Brain microvascular endothelial cell (primary cell): ENCODE results near the gene HBB.
"Not testable (repeated sequence)": the region's sequence is repeated elsewhere in the genome, so short reads cannot be mapped to it uniquely, and the experiment has no call there.

Experiments used
- DNase-seq: peaks from one replicate; pipeline ENCODE4 v3.0.0-alpha.2; 2020
- H3K27ac ChIP-seq: fragments of 250-450 bp; sonication (Bioruptor Pico); 2 replicates; pipeline ENCODE4 v1.5.1; 2020; ENCODE audit warnings: mild to moderate bottlenecking, moderate library complexity
- H3K27me3 ChIP-seq: fragments of 250-450 bp; sonication (Bioruptor Pico); replicated peaks from 2 replicates; pipeline ENCODE4 v1.5.1; 2020; ENCODE audit warnings: mild to moderate bottlenecking
- H3K36me3 ChIP-seq: fragments of 250-450 bp; sonication (Bioruptor Pico); replicated peaks from 2 replicates; pipeline ENCODE4 v1.5.1; 2020; ENCODE audit warnings: mild to moderate bottlenecking
- H3K4me3 ChIP-seq: 2 replicates; pipeline ENCODE4 v1.5.1; 2011; ENCODE audit warnings: low read depth, mild to moderate bottlenecking, control low read depth, low read length, moderate library complexity
- in situ Hi-C: cut with HindIII; loops from 2 replicates; pipeline ENCODE4 v1.10.0; 2017; ENCODE audit warnings: low sequenced_read_pairs, low pct_ligation_motif_present
- TF ChIP-seq, protein P1 (sequence below): IDR thresholded peaks from 2 replicates; pipeline ENCODE4 v1.5.1; 2011; ENCODE audit warnings: low read depth, mild to moderate bottlenecking, moderate library complexity, low read length, control low read depth, inconsistent platforms; ENCODE audit errors: missing control alignments

HBB gene

DNA sequence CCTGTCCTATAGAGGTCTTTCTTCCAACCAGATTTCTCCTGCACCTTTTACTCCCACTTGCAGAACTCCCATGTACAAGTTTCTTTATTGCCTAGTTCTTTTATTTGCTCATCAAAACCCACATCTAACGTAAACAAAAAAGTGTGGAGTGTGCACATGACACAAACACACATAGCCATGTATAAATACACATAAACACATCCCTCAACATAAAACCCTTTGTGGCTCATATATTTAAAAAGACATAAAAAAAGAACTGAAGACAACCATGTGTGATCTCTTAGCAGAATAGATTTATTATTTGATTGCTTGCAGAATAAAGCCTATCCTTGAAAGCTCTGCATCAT, 26.0 kb upstream of the HBB start:
- no peak for DNase-seq
- no peaks in the 10 kb centered on the region for H3K36me3 ChIP-seq
- no peak overlapping the region for H3K4me3 ChIP-seq
- H3K27me3 ChIP-seq = no peaks in the 10 kb centered on the region
- in situ Hi-C loops = no loop called here
- TF ChIP-seq, protein P1, sequence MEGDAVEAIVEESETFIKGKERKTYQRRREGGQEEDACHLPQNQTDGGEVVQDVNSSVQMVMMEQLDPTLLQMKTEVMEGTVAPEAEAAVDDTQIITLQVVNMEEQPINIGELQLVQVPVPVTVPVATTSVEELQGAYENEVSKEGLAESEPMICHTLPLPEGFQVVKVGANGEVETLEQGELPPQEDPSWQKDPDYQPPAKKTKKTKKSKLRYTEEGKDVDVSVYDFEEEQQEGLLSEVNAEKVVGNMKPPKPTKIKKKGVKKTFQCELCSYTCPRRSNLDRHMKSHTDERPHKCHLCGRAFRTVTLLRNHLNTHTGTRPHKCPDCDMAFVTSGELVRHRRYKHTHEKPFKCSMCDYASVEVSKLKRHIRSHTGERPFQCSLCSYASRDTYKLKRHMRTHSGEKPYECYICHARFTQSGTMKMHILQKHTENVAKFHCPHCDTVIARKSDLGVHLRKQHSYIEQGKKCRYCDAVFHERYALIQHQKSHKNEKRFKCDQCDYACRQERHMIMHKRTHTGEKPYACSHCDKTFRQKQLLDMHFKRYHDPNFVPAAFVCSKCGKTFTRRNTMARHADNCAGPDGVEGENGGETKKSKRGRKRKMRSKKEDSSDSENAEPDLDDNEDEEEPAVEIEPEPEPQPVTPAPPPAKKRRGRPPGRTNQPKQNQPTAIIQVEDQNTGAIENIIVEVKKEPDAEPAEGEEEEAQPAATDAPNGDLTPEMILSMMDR = no peak
- no peak overlapping the region for H3K27ac ChIP-seq

DNA sequence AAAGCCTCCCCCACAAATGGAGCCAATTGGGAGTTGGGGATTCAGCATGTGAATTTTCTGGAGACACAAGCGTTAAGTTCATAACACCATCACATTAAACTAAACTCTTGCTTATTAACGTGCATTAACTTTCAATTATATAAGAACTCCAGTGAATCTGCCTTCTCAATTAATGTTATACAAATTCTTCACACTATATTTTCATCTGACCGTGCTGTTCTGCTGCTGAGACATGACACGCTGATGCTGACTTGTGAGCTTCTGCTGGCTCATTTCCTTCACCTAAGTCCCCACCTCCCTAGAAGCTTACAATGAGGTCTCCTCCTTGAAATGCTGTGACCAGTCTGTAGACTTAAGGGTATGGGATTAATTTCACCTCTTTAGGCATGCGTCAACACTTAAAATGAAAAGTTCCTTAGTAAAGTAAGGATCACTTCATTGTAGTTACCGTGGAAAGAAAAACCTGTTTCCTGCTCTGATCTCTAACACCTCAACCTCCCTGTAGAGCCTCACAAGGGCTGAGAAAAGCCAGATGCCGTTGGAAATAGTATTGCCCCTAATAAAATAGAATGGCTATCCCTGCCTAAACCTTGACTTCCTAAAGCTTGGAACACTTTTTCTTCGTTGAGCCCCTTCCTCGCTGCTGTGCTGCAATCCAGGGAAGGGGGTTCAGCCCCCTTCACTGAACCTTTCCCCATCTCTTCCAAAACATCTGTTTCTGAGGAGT, 25.5 kb upstream of the HBB start:
- in situ Hi-C loops = no loop called here
- H3K27ac ChIP-seq = no peak overlapping the region
- TF ChIP-seq, protein P1 = no peak
- no peaks in the 10 kb centered on the region for H3K27me3 ChIP-seq
- H3K4me3 ChIP-seq = no peak overlapping the region
- DNase-seq = no peak
- no peaks in the 10 kb centered on the region for H3K36me3 ChIP-seq

GRCh38 chr11:5251746-5252145, 24.9 kb upstream of the HBB start:
- H3K27ac ChIP-seq = no peak overlapping the region
- in situ Hi-C loops = no loop called here
- no peak for DNase-seq
- H3K27me3 ChIP-seq = no peaks in the 10 kb centered on the region
- TF ChIP-seq, protein P1 = no peak
- no peak overlapping the region for H3K4me3 ChIP-seq
- no peaks in the 10 kb centered on the region for H3K36me3 ChIP-seq

DNA sequence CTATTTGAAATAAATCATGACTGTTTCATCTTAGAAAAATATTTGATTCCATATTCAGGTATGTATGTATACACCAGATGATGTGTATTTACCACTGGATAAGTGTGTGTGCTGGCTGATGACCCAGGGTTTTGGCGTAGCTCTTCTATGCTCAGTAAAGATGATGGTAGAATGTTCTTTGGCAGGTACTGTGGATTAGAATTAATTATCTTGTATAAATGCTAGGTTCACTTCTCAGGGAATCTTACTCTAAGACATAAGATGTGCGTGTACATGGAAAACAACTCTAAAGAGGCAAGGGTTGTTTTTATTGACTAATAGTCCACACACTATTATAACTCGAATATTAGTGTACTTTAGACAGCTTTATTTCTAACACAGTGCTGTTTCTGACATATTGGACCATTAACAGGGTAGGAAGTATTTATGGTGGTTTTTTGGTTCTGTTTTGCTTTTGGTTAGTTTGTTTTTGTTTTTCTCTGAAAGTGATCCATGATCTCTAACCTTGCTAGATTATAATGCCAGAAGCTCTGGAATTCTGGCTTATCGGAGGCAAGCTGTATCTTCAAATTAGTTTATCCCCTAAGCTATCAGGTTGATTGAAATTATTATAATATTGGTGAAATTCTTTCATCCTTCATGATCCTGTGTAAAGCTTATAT, 23.8 kb upstream of the HBB start:
- no peaks in the 10 kb centered on the region for H3K36me3 ChIP-seq
- no peaks in the 10 kb centered on the region for H3K27me3 ChIP-seq
- TF ChIP-seq, protein P1 = no peak
- no peak for DNase-seq
- no peak overlapping the region for H3K27ac ChIP-seq
- no peak overlapping the region for H3K4me3 ChIP-seq
- in situ Hi-C loops = no loop called here

DNA sequence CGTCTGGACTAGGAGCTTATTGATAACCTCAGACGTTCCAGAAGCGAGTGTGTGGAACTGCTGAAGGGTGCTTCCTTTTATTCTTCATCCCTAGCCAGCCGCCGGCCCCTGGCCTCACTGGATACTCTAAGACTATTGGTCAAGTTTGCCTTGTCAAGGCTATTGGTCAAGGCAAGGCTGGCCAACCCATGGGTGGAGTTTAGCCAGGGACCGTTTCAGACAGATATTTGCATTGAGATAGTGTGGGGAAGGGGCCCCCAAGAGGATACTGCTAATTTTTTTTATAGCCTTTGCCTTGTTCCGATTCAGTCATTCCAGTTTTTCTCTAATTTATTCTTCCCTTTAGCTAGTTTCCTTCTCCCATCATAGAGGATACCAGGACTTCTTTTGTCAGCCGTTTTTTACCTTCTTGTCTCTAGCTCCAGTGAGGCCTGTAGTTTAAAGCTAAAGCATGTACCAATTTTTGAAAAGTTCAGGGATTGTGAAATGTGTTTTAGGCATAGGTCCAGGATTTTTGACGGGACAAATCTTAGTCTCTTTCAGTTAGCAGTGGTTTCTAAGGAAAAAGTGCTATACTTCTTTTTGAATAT, 23.0 kb upstream of the HBB start, which contains the start of gene HBG1:
Gene HBG1, minus strand, starts transcription at position 51 of the 590 bp plus-strand sequence. CDS start 53 bp downstream, outside the sequence.
- DNase-seq, H3K27me3 ChIP-seq, in situ Hi-C loops, H3K4me3 ChIP-seq, H3K27ac ChIP-seq, H3K36me3 ChIP-seq: not testable (repeated sequence)

DNA sequence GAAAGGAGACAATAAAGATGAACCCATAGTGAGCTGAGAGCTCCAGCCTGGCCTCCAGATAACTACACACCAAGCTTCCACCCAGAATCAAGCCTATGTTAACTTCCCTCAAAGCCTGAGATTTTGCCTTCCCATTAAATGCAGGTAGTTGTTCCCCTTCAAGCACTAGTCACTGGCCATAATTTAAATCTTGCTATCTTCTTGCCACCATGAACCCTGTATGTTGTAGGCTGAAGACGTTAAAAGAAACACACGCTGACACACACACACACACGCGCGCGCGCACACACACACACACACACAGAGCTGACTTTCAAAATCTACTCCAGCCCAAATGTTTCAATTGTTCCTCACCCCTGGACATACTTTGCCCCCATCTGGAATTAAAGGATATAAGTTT, 21.6 kb upstream of the HBB start:
- DNase-seq, H3K27me3 ChIP-seq, H3K36me3 ChIP-seq, H3K27ac ChIP-seq, H3K4me3 ChIP-seq, in situ Hi-C loops: not testable (repeated sequence)
